Neural cell (in vitro differentiated cells): ENCODE measurements around the gene PABPC3.

Source experiments
- CTCF ChIP-seq: fragments of 450-650 bp; IDR thresholded peaks from 2 replicates; pipeline ENCODE4 v1.5.1; 2014; ENCODE audit warnings: antibody characterized with exemption, mild to moderate bottlenecking, moderate library complexity; ENCODE audit not compliant: poor library complexity, severe bottlenecking
- EZH2 ChIP-seq: fragments of 200-600, 300-800 bp; shearing (Covaris generic), sonication (generic); IDR thresholded peaks from 2 replicates; pipeline ENCODE4 v1.6.1; 2014; ENCODE audit warnings: antibody characterized with exemption, low read length, borderline replicate concordance, mild to moderate bottlenecking; ENCODE audit not compliant: insufficient read depth, poor library complexity, severe bottlenecking
- POLR2AphosphoS5 ChIP-seq: IDR thresholded peaks from 2 replicates; pipeline ENCODE4 v1.6.1; 2012
- RAD21 ChIP-seq: fragments of 450-650 bp; conservative IDR thresholded peaks from 2 replicates; pipeline ENCODE4 v1.6.1; 2014; ENCODE audit warnings: antibody characterized with exemption, mild to moderate bottlenecking, moderate library complexity
- TF ChIP-seq, protein P1 (sequence below): IDR thresholded peaks from 2 replicates; pipeline ENCODE4 v1.6.1; 2012; ENCODE audit warnings: borderline replicate concordance

GRCh38 chr13:25046274-25046984 lies 49.5 kb upstream of the PABPC3 start:
- no peak for TF ChIP-seq CTCF
- TF ChIP-seq RAD21 = no peak
- TF ChIP-seq POLR2AphosphoS5 = no peak
- TF ChIP-seq, protein P1, sequence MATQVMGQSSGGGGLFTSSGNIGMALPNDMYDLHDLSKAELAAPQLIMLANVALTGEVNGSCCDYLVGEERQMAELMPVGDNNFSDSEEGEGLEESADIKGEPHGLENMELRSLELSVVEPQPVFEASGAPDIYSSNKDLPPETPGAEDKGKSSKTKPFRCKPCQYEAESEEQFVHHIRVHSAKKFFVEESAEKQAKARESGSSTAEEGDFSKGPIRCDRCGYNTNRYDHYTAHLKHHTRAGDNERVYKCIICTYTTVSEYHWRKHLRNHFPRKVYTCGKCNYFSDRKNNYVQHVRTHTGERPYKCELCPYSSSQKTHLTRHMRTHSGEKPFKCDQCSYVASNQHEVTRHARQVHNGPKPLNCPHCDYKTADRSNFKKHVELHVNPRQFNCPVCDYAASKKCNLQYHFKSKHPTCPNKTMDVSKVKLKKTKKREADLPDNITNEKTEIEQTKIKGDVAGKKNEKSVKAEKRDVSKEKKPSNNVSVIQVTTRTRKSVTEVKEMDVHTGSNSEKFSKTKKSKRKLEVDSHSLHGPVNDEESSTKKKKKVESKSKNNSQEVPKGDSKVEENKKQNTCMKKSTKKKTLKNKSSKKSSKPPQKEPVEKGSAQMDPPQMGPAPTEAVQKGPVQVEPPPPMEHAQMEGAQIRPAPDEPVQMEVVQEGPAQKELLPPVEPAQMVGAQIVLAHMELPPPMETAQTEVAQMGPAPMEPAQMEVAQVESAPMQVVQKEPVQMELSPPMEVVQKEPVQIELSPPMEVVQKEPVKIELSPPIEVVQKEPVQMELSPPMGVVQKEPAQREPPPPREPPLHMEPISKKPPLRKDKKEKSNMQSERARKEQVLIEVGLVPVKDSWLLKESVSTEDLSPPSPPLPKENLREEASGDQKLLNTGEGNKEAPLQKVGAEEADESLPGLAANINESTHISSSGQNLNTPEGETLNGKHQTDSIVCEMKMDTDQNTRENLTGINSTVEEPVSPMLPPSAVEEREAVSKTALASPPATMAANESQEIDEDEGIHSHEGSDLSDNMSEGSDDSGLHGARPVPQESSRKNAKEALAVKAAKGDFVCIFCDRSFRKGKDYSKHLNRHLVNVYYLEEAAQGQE = no peak
- no peak for TF ChIP-seq EZH2
